ENCODE results near the gene ZNF683.

DNA sequence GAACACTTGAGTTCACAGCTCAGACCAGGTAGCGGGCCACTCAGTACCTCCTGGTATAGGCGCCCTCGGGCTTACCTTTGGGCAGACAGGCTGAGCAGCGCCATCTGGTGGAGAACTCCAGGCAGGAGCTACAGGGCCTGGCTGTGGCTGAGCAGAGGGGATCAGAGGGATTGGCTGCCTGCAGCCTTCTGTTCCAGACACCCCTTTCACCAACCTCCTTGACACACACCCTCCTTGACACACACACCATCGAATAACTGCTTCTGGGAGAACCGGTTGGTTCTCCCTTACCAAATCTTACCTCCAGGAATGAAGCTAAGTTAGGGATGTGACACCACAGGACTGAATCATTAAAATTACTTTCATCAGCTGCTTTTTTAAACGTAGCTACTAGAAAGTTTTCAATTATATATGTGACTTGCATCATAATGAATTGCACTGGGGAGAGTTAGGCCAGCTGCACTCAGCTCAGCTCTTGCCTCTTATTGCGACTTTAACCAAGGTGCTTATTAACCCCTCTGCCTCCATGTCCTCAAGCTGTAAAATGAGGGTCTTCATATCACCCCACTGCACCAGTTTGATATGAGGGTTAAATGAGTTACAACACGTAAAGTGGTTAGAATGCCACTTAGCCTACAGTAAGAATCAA is 44.7 kb upstream of the ZNF683 start:
- TF ChIP-seq, protein P1, sequence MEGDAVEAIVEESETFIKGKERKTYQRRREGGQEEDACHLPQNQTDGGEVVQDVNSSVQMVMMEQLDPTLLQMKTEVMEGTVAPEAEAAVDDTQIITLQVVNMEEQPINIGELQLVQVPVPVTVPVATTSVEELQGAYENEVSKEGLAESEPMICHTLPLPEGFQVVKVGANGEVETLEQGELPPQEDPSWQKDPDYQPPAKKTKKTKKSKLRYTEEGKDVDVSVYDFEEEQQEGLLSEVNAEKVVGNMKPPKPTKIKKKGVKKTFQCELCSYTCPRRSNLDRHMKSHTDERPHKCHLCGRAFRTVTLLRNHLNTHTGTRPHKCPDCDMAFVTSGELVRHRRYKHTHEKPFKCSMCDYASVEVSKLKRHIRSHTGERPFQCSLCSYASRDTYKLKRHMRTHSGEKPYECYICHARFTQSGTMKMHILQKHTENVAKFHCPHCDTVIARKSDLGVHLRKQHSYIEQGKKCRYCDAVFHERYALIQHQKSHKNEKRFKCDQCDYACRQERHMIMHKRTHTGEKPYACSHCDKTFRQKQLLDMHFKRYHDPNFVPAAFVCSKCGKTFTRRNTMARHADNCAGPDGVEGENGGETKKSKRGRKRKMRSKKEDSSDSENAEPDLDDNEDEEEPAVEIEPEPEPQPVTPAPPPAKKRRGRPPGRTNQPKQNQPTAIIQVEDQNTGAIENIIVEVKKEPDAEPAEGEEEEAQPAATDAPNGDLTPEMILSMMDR (conservative IDR thresholded peaks at IDR 0.05; ENCODE audit: low read depth, low read length): peak; percentile 82
- TF ChIP-seq EZH2 (IDR thresholded peaks at IDR 0.05; ENCODE audit: low read length, unreplicated experiment): no peak

Measured in PC-3 (cell line).